HG03175 (cell line): ENCODE data around the gene DNASE2B.

Experiments
- ATAC-seq: cut with Tn5 transposase; IDR thresholded peaks from one replicate; pipeline ENCODE4 v1.9.1; 2021; ENCODE audit warnings: mild to moderate bottlenecking, moderate library complexity; ENCODE audit not compliant: unreplicated experiment

DNASE2B gene

GRCh38 chr1:84410328-84411095, 12.2 kb downstream of the DNASE2B start:
- ATAC-seq, result no peak

GRCh38 chr1:84412316-84412942, 14.1 kb downstream of the DNASE2B start:
- ATAC-seq, result no peak

GRCh38 chr1:84415396-84415795, 17.1 kb downstream of the DNASE2B start:
- ATAC-seq, result no peak

- no peak for ATAC-seq
Observed at GRCh38 chr1:84422909-84423308, 24.6 kb downstream of the DNASE2B start.

GRCh38 chr1:84424513-84425149, 26.3 kb downstream of the DNASE2B start:
- ATAC-seq, result no peak

- ATAC-seq, result peak; percentile 38
Observed at GRCh38 chr1:84425150-84425896, 27.0 kb downstream of the DNASE2B start.

GRCh38 chr1:84426376-84426775, 28.1 kb downstream of the DNASE2B start:
- no peak for ATAC-seq

- no peak for ATAC-seq
Observed at GRCh38 chr1:84427250-84428188, 29.2 kb downstream of the DNASE2B start.

- ATAC-seq, result no peak
Observed at GRCh38 chr1:84428235-84428634, 30.0 kb downstream of the DNASE2B start.

- no peak for ATAC-seq
Observed at GRCh38 chr1:84429231-84429630, 30.9 kb downstream of the DNASE2B start.

- ATAC-seq, result no peak
Observed at GRCh38 chr1:84430546-84430945, 32.3 kb downstream of the DNASE2B start.

- ATAC-seq, result peak; percentile 66
Observed at GRCh38 chr1:84433258-84434080, 35.2 kb downstream of the DNASE2B start.

GRCh38 chr1:84434081-84434769, 35.9 kb downstream of the DNASE2B start:
- peak; percentile 8 for ATAC-seq

- peak; percentile 40 for ATAC-seq
Observed at GRCh38 chr1:84434801-84435549, 36.7 kb downstream of the DNASE2B start.

- ATAC-seq, result no peak
Observed at GRCh38 chr1:84436876-84437655, 38.8 kb downstream of the DNASE2B start.

GRCh38 chr1:84442256-84442655, 44.0 kb downstream of the DNASE2B start:
- peak; percentile 95 for ATAC-seq
